A549 (cell line): ENCODE results near the gene SMTNL2.

Experiments used
- CEBPB ChIP-seq, 2 experiments: fragments of >200 bp in 1 of 2; sonication (Bioruptor Twin) in 1 of 2; formaldehyde crosslinking in 1 of 2; IDR thresholded peaks; 2 replicates each; pipeline ENCODE4 v1.6.1; 2012 to 2016
- CTCF ChIP-seq: fragments of >200 bp; sonication (Bioruptor Twin); formaldehyde crosslinking; IDR thresholded peaks from 3 replicates; pipeline ENCODE4 v1.5.1; 2016
- JUNB ChIP-seq: fragments of >200 bp; sonication (Bioruptor Twin); formaldehyde crosslinking; IDR thresholded peaks from 2 replicates; pipeline ENCODE4 v1.6.1; 2016
- KDM5A ChIP-seq: fragments of 200-600 bp; sonication (generic); IDR thresholded peaks from 2 replicates; pipeline ENCODE4 v1.6.1; 2016; ENCODE audit warnings: antibody characterized with exemption, mild to moderate bottlenecking
- POLR2AphosphoS2 ChIP-seq: conservative IDR thresholded peaks from 2 replicates; pipeline ENCODE4 v1.6.1; 2012; ENCODE audit warnings: low read length, improper control_type of control experiment, inconsistent platforms
- RAD21 ChIP-seq, 2 experiments: fragments of >200 bp in 1 of 2; sonication (Bioruptor Twin) in 1 of 2; formaldehyde crosslinking in 1 of 2; IDR thresholded peaks in 1 of 2; conservative IDR thresholded peaks in 1 of 2; 2 replicates in 1 of 2; 3 replicates in 1 of 2; pipeline ENCODE4 v1.6.1; 2012 to 2018; ENCODE audit warnings: inconsistent platforms in 1 of 2
- RFX5 ChIP-seq: fragments of 450-650 bp; IDR thresholded peaks from 2 replicates; pipeline ENCODE4 v1.7.1; 2014; ENCODE audit warnings: antibody characterized with exemption, mild to moderate bottlenecking, moderate library complexity
- SREBF2 ChIP-seq: fragments of 450-650 bp; IDR thresholded peaks from 2 replicates; pipeline ENCODE4 v1.6.1; 2014; ENCODE audit warnings: mild to moderate bottlenecking, moderate library complexity
- ZC3H11A ChIP-seq: fragments of 450-650 bp; IDR thresholded peaks from 2 replicates; pipeline ENCODE4 v1.6.1; 2014; ENCODE audit warnings: antibody characterized with exemption, mild to moderate bottlenecking
- TF ChIP-seq, protein P1 (sequence below): fragments of 450-650 bp; IDR thresholded peaks from 2 replicates; pipeline ENCODE4 v1.6.1; 2014; ENCODE audit warnings: antibody characterized with exemption

DNA sequence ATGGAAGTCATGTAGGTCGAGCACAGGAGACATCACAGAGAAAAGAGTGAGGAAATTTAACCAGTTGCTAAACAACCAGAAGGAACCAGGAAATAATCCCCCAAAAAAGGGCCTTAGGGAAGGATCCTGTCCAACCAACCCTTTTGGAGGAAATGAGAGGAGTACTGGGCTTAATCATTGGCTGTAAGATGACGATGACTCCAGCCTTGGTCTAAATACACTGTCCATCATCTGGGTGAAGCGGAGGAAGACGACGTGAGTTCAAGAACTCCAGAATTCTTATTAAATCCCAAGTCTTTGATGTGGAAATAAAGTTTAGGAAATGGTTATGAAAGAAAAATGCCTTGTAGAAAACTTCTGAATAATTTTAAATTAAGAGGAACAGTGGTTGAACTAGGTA is 68.7 kb downstream of the SMTNL2 start:
- TF ChIP-seq CTCF: no peak
- no peak for TF ChIP-seq RAD21 (conservative IDR thresholded peaks at IDR 0.05 in 1 of 2, IDR thresholded peaks at IDR 0.05 in 1 of 2)
- TF ChIP-seq POLR2AphosphoS2: no peak
- no peak for TF ChIP-seq CEBPB (IDR thresholded peaks at IDR 0.05)
- TF ChIP-seq JUNB: no peak
- no peak for TF ChIP-seq ZC3H11A
- TF ChIP-seq, protein P1, sequence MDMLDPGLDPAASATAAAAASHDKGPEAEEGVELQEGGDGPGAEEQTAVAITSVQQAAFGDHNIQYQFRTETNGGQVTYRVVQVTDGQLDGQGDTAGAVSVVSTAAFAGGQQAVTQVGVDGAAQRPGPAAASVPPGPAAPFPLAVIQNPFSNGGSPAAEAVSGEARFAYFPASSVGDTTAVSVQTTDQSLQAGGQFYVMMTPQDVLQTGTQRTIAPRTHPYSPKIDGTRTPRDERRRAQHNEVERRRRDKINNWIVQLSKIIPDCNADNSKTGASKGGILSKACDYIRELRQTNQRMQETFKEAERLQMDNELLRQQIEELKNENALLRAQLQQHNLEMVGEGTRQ: no peak
- TF ChIP-seq KDM5A: no peak
- no peak for TF ChIP-seq RFX5
- no peak for TF ChIP-seq SREBF2
